OCI-LY3 (cell line): ENCODE results near the gene UBE2E2.

Experiments
- H2AFZ ChIP-seq: fragments of 200-600, 300-600 bp; shearing (Covaris generic); 2 replicates; pipeline ENCODE4 v1.6.0; 2014; ENCODE audit warnings: antibody characterized with exemption, low read depth, low read length
- H3K27ac ChIP-seq: fragments of 200-600, 300-600 bp; sonication (generic); 2 replicates; pipeline ENCODE4 v1.5.1; 2014; ENCODE audit warnings: mild to moderate bottlenecking, low read length, moderate library complexity, mixed read lengths
- H3K27me3 ChIP-seq: fragments of 200-600, 300-600 bp; sonication (generic); 2 replicates; pipeline ENCODE4 v1.6.1; 2014; ENCODE audit warnings: low read depth, low read length, mixed read lengths
- H3K36me3 ChIP-seq: fragments of 200-600, 300-600 bp; sonication (generic); replicated peaks from 2 replicates; pipeline ENCODE3; 2014; ENCODE audit warnings: low read depth, low read length, mixed read lengths
- H3K4me1 ChIP-seq: fragments of 300-600, 200-600 bp; sonication (generic); 2 replicates; pipeline ENCODE4 v1.6.1; 2014; ENCODE audit warnings: low read length, mixed read lengths
- H3K4me2 ChIP-seq: fragments of 200-600, 300-600 bp; sonication (generic); 2 replicates; pipeline ENCODE4 v1.6.1; 2014; ENCODE audit warnings: low read length, mixed read lengths
- H3K4me3 ChIP-seq: fragments of 300-600, 200-600 bp; sonication (generic); 2 replicates; pipeline ENCODE4 v1.5.1; 2014; ENCODE audit warnings: antibody characterized with exemption, mild to moderate bottlenecking, low read length, moderate library complexity
- H3K79me2 ChIP-seq: fragments of 300-600, 200-600 bp; shearing (Covaris generic); 2 replicates; pipeline ENCODE4 v1.6.1; 2014; ENCODE audit warnings: mild to moderate bottlenecking, low read length, mixed read lengths
- H3K9ac ChIP-seq: fragments of 300-600, 200-600 bp; shearing (Covaris generic); 2 replicates; pipeline ENCODE4 v1.6.0; 2014; ENCODE audit warnings: mild to moderate bottlenecking, low read length, moderate library complexity
- H3K9me3 ChIP-seq: fragments of 200-600, 300-600 bp; shearing (Covaris generic); 2 replicates; pipeline ENCODE4 v1.6.1; 2014; ENCODE audit warnings: low read length, mixed read lengths; ENCODE audit not compliant: insufficient read depth
- H4K20me1 ChIP-seq: fragments of 200-600, 300-600 bp; sonication (generic); 2 replicates; pipeline ENCODE4 v1.6.1; 2016; ENCODE audit warnings: low read length, mixed read lengths; ENCODE audit not compliant: insufficient read depth
- CTCF ChIP-seq: fragments of 200-600, 300-600 bp; sonication (generic); IDR thresholded peaks from 2 replicates; pipeline ENCODE4 v1.5.1; 2014; ENCODE audit warnings: antibody characterized with exemption, low read length, low read depth
- EZH2phosphoT487 ChIP-seq: fragments of 200-600 bp; shearing (Covaris generic); IDR thresholded peaks from 2 replicates; pipeline ENCODE4 v1.6.1; 2018; ENCODE audit warnings: antibody characterized with exemption, mixed run types, low read depth

Gene UBE2E2

GRCh38 chr3:23242106-23242505, 39.0 kb downstream of the UBE2E2 start:
- no peak overlapping the region for H2AFZ ChIP-seq
- H4K20me1 ChIP-seq: peaks cover 47% of the 10 kb centered on the region
- no peak overlapping the region for H3K9ac ChIP-seq
- no peaks in the 10 kb centered on the region for H3K4me1 ChIP-seq
- no peaks in the 10 kb centered on the region for H3K36me3 ChIP-seq
- no peak overlapping the region for H3K4me2 ChIP-seq
- no peak for TF ChIP-seq EZH2phosphoT487
- TF ChIP-seq CTCF: no peak
- H3K4me3 ChIP-seq: no peak overlapping the region
- no peaks in the 10 kb centered on the region for H3K9me3 ChIP-seq
- no peak overlapping the region for H3K27ac ChIP-seq
- no peaks in the 10 kb centered on the region for H3K27me3 ChIP-seq
- peaks cover 75% of the 10 kb centered on the region for H3K79me2 ChIP-seq

- no peak overlapping the region for H3K4me3 ChIP-seq
- no peaks in the 10 kb centered on the region for H3K9me3 ChIP-seq
- no peaks in the 10 kb centered on the region for H3K36me3 ChIP-seq
- H3K4me1 ChIP-seq: no peaks in the 10 kb centered on the region
- H3K27ac ChIP-seq: no peak overlapping the region
- no peaks in the 10 kb centered on the region for H3K27me3 ChIP-seq
- no peak for TF ChIP-seq EZH2phosphoT487
- TF ChIP-seq CTCF: no peak
- H4K20me1 ChIP-seq: peaks cover 34% of the 10 kb centered on the region
- no peak overlapping the region for H3K4me2 ChIP-seq
- no peak overlapping the region for H2AFZ ChIP-seq
- H3K9ac ChIP-seq: no peak overlapping the region
- peaks cover 63% of the 10 kb centered on the region for H3K79me2 ChIP-seq
Measured at GRCh38 chr3:23244324-23245041, 41.4 kb downstream of the UBE2E2 start.

GRCh38 chr3:23246651-23247050, 43.5 kb downstream of the UBE2E2 start:
- Histone ChIP-seq H4K20me1 (peaks cover 25% of the 10 kb centered on the region), H2AFZ (no peak overlapping the region), H3K79me2 (peaks cover 58% of the 10 kb centered on the region), H3K9me3 (no peaks in the 10 kb centered on the region), H3K4me2 (no peak overlapping the region), H3K4me1 (no peaks in the 10 kb centered on the region), H3K4me3 (no peak overlapping the region), H3K27me3 (no peaks in the 10 kb centered on the region), H3K36me3 (no peaks in the 10 kb centered on the region), H3K27ac (no peak overlapping the region), H3K9ac (no peak overlapping the region)
- TF ChIP-seq EZH2phosphoT487: no peak
- TF ChIP-seq CTCF: no peak

GRCh38 chr3:23248594-23249131, 45.5 kb downstream of the UBE2E2 start:
- Histone ChIP-seq H3K4me2 (no peak overlapping the region), H4K20me1 (peaks cover 31% of the 10 kb centered on the region), H3K4me3 (no peak overlapping the region), H3K27ac (no peak overlapping the region), H3K9ac (no peak overlapping the region), H3K9me3 (no peaks in the 10 kb centered on the region), H3K27me3 (no peaks in the 10 kb centered on the region), H3K4me1 (peaks cover 8% of the 10 kb centered on the region), H2AFZ (no peak overlapping the region), H3K79me2 (peaks cover 67% of the 10 kb centered on the region), H3K36me3 (no peaks in the 10 kb centered on the region)
- TF ChIP-seq EZH2phosphoT487: no peak
- TF ChIP-seq CTCF: no peak
